ENCODE results near the gene ATP8A2. TPM values are rescaled to one million over a fixed set of nuclear protein-coding genes. Genes with fewer than 3 reads are reported as not detected.

ATP8A2 gene
- total RNA-seq, 2 donors from 2014 or later = 0.23 to 6.1 TPM

DNA sequence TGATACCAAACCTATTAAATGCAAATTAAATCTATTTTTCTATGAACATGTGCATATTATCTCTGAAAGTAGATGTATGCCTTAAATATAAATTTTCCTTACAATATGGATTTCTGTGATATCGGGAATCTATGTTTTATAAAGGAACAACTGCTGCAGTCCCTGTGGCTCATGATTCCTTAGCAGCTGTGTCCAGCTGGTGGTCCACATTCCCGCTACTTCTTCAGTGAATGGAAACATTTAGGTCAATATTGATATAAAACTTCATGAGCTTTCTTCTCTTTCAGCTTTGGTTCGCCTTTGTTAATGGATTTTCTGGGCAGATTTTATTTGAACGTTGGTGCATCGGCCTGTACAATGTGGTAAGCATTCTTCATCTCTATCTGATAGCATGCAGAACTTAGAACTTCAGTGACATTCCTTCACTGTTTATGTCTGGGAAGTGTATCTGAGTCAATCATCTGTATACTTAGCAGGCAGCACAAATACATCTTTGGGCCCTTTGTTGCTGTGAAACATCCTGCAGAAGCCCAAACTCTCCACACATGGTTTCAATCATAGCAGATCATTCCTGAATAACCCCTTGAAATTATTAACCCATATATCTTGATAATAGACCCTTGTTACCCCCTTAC lies 456.2 kb downstream of the ATP8A2 start:
- Histone ChIP-seq H3K36me3 (no peaks in the 10 kb centered on the region), H3K27me3 (replicated peaks; ENCODE audit: insufficient read depth) (no peaks in the 10 kb centered on the region), H3K27ac (no peak overlapping the region), H3K4me3 (no peak overlapping the region), H3K9me3 (no peaks in the 10 kb centered on the region), H3K4me1 (replicated peaks) (no peaks in the 10 kb centered on the region)
- intact Hi-C loops (cut with DNase I) = no loop called here
- TF ChIP-seq, protein P1, sequence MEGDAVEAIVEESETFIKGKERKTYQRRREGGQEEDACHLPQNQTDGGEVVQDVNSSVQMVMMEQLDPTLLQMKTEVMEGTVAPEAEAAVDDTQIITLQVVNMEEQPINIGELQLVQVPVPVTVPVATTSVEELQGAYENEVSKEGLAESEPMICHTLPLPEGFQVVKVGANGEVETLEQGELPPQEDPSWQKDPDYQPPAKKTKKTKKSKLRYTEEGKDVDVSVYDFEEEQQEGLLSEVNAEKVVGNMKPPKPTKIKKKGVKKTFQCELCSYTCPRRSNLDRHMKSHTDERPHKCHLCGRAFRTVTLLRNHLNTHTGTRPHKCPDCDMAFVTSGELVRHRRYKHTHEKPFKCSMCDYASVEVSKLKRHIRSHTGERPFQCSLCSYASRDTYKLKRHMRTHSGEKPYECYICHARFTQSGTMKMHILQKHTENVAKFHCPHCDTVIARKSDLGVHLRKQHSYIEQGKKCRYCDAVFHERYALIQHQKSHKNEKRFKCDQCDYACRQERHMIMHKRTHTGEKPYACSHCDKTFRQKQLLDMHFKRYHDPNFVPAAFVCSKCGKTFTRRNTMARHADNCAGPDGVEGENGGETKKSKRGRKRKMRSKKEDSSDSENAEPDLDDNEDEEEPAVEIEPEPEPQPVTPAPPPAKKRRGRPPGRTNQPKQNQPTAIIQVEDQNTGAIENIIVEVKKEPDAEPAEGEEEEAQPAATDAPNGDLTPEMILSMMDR (IDR thresholded peaks at IDR 0.05) = no peak
- TF ChIP-seq POLR2A (IDR thresholded peaks at IDR 0.05) = no peak
- TF ChIP-seq POLR2AphosphoS5 (IDR thresholded peaks at IDR 0.05) = no peak
- no peak for DNase-seq (ENCODE audit: low spot score)
- WGBS = 37% methylated on average over 5 of the region's 5 CpGs

DNA sequence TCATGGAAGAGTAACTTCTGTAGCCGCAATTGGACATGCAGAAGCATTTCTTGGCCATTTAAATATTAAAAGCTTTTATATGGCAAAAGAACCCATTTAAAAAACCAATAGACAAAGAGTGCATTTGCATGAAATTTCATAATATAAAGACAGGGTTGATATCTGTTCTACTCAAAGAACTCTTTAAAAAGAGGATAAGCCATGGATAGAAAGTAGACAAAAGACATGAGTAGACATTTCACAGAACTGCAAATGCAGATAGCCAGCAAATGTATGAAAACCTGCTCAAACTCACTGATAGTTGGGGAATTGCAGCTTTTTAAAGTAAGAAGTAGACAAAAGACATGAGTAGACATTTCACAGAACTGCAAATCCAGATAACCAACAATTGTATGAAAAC lies 462.0 kb downstream of the ATP8A2 start:
- no peak for DNase-seq (ENCODE audit: low spot score)
- WGBS = 94% methylated on average over 1 of the region's 1 CpG
- no peak overlapping the region for H3K27ac ChIP-seq
- H3K4me1 ChIP-seq (replicated peaks) = no peaks in the 10 kb centered on the region
- H3K36me3 ChIP-seq = no peaks in the 10 kb centered on the region
- no peak overlapping the region for H3K4me3 ChIP-seq
- no peaks in the 10 kb centered on the region for H3K27me3 ChIP-seq (replicated peaks; ENCODE audit: insufficient read depth)
- intact Hi-C loops (cut with DNase I) = no loop called here
- no peaks in the 10 kb centered on the region for H3K9me3 ChIP-seq
- TF ChIP-seq POLR2A (IDR thresholded peaks at IDR 0.05) (no peak), POLR2AphosphoS5 (IDR thresholded peaks at IDR 0.05) (no peak)
- TF ChIP-seq, protein P1 (IDR thresholded peaks at IDR 0.05) = no peak

- no peak overlapping the region for H3K27ac ChIP-seq
- H3K9me3 ChIP-seq = no peaks in the 10 kb centered on the region
- H3K36me3 ChIP-seq = no peaks in the 10 kb centered on the region
- no peak for TF ChIP-seq POLR2A (IDR thresholded peaks at IDR 0.05)
- no peak for TF ChIP-seq POLR2AphosphoS5 (IDR thresholded peaks at IDR 0.05)
- TF ChIP-seq, protein P1 (IDR thresholded peaks at IDR 0.05) = no peak
- no peak for DNase-seq (ENCODE audit: low spot score)
- H3K27me3 ChIP-seq (replicated peaks; ENCODE audit: insufficient read depth) = no peaks in the 10 kb centered on the region
- WGBS = 39% methylated on average over 12 of the region's 12 CpGs
- H3K4me3 ChIP-seq = no peak overlapping the region
- intact Hi-C loops (cut with DNase I) = no loop called here
- no peaks in the 10 kb centered on the region for H3K4me1 ChIP-seq (replicated peaks)
These were observed 465.0 kb downstream of the ATP8A2 start for GRCh38 chr13:25836574-25837336.

DNA sequence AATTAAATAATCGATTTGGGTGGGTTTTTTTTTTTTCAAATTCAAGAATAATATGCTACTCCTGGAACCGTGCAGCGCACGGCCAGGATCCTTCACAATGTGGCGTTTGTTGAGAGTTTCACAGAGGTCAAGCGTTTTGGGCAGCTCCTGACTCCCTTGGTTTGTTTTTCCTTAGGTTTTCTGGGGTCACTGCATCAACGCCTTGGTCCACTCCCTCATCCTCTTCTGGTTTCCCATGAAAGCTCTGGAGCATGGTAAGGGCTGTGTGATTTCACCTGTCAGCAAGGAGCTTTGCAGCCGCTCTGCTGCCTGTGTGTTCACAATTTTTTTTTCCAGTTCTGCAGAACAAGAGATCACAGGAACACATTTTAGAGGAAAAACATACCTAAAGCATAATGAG lies 467.6 kb downstream of the ATP8A2 start:
- intact Hi-C loops (cut with DNase I) = no loop called here
- DNase-seq (ENCODE audit: low spot score) = no peak
- H3K27ac ChIP-seq = no peak overlapping the region
- H3K4me3 ChIP-seq = no peak overlapping the region
- no peaks in the 10 kb centered on the region for H3K9me3 ChIP-seq
- no peak for TF ChIP-seq POLR2A (IDR thresholded peaks at IDR 0.05)
- TF ChIP-seq, protein P1 (IDR thresholded peaks at IDR 0.05) = no peak
- no peak for TF ChIP-seq POLR2AphosphoS5 (IDR thresholded peaks at IDR 0.05)
- 79% methylated on average over 8 of the region's 8 CpGs for WGBS
- H3K36me3 ChIP-seq = no peaks in the 10 kb centered on the region
- H3K27me3 ChIP-seq (replicated peaks; ENCODE audit: insufficient read depth) = no peaks in the 10 kb centered on the region
- no peaks in the 10 kb centered on the region for H3K4me1 ChIP-seq (replicated peaks)

DNA sequence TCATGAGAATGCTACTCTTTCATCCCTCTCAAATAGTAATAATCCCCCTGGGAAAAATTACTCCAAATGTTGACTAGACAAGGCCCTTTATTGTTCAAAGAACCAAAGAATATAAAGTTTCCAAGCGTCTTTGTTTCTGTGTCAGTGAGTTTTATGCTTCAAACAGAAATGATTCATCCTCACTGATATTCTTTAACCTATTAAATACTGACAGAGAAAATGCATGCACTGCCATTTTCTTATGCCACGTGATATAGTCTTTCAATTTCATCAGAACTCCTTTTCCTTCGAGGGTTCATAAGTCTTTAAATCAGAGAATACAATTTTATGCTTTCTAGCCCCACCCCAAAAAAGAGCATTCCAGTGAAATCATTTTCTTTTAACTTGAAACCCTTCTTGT lies 468.5 kb downstream of the ATP8A2 start:
- intact Hi-C loops (cut with DNase I) = no loop called here
- Histone ChIP-seq H3K27me3 (replicated peaks; ENCODE audit: insufficient read depth) (no peaks in the 10 kb centered on the region), H3K4me3 (no peak overlapping the region), H3K36me3 (no peaks in the 10 kb centered on the region), H3K9me3 (no peaks in the 10 kb centered on the region), H3K4me1 (replicated peaks) (no peaks in the 10 kb centered on the region), H3K27ac (no peak overlapping the region)
- no peak for DNase-seq (ENCODE audit: low spot score)
- WGBS = 58% methylated on average over 3 of the region's 3 CpGs
- TF ChIP-seq POLR2A (IDR thresholded peaks at IDR 0.05) (no peak), POLR2AphosphoS5 (IDR thresholded peaks at IDR 0.05) (no peak)
- TF ChIP-seq, protein P1 (IDR thresholded peaks at IDR 0.05) = no peak
